GM19463 (cell line): ENCODE measurements around the gene EPB41L3.
"Not testable (repeated sequence)": the region's sequence is repeated elsewhere in the genome, so short reads cannot be mapped to it uniquely, and the experiment has no call there.

Experiments used
- ATAC-seq: cut with Tn5 transposase; IDR thresholded peaks from one replicate; pipeline ENCODE4 v1.9.1; 2021; ENCODE audit warnings: mild to moderate bottlenecking, moderate library complexity; ENCODE audit not compliant: unreplicated experiment

The EPB41L3 gene

DNA sequence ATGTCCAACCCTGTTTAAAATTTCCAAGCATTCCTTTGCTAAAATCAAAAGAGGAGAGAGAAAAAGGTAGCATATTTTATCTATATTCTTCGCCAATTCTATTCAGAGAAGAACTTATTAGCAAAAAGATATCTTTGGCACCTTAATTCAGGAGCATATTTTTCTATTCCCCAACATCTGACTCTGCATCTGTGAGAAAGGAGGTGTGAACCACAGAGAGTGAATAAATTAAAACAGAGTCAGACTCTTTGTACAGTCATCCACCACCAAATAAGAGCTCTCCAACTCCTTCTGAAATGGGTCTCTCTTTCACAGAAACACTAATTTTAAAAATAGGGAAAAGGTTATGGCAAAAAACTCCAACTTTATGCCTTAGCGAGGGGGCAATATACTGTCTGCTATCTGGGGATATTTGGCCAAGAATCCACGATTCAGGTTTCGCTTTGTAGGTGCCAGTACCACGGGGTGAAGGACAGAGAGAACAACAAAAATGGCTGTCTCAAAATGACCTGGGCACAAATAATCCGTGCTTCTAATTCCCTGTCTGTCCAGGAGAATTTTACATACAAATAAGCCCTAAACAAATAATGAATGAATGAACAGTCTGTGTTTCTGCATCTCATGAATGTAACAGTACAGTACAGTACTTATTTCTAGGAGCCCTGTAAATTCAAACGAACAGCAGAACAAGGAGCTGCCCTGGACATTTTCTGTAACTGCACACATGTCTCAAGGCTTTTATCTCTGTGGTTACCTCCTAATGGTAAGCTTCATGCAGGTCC, 43.4 kb downstream of the EPB41L3 start:
- no peak for ATAC-seq

GRCh38 chr18:5498452-5498851, 45.3 kb downstream of the EPB41L3 start:
- no peak for ATAC-seq

DNA sequence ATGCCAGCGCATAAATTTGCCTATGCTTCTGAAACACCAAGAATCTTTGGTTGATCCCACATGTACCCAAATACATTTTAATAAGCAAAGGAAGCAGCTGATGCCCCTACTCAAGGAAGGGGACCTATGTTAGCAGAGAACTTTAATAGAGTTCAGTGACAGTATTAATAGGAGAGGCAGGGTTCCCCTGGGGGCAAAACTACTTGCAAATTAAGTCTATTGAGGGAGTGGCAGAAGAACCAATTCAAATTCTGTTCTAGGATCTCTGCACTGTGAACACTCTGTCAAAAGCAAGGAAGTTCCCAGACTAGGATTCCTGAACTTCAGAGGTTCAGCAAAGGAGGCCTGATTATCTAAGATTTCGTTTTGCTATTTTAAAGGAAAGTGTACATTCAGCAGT, 47.5 kb downstream of the EPB41L3 start:
- no peak for ATAC-seq

- no peak for ATAC-seq
These were observed 52.9 kb downstream of the EPB41L3 start for GRCh38 chr18:5490753-5491480.

GRCh38 chr18:5488844-5489243, 55.0 kb downstream of the EPB41L3 start:
- ATAC-seq = no peak

DNA sequence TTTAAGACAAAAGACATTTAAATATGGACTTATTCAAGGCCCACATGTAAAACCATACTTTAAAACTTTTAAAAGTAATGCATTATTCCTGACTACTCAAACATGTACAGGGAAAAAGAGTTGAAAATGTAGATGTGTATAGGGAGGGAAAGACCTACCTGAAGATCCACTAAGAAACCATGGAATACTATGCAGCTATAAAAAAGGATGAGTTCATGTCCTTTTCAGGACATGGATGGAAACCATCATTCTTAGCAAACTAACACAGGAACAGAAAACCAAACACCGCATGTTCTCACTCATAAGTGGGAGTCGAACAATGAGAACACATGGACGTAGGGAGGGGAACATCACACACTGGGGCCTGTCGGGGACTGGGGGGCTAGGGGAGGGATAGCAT, 55.8 kb downstream of the EPB41L3 start:
- ATAC-seq = not testable (repeated sequence)

DNA sequence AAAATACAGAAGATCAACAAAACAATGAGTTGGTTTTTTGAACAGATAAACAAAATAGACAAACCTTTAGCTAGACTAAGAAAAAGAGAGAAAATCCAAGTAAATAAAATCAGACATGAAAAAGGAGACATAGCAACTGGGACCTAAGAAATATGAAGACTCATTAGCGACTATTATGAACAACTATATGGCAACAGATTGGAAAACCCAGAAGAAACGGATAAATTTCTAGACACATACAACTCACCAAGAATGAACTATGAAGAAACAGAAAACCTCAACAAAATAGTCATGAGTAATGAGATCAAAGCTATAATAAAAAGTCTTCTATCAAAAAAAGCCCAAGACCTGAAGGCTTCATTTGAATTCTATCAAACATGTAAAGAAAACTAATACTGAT, 59.3 kb downstream of the EPB41L3 start:
- no peak for ATAC-seq

GRCh38 chr18:5481621-5482020, 62.2 kb downstream of the EPB41L3 start:
- ATAC-seq = no peak

- ATAC-seq = no peak
These were observed 65.5 kb downstream of the EPB41L3 start for GRCh38 chr18:5478261-5478660.

DNA sequence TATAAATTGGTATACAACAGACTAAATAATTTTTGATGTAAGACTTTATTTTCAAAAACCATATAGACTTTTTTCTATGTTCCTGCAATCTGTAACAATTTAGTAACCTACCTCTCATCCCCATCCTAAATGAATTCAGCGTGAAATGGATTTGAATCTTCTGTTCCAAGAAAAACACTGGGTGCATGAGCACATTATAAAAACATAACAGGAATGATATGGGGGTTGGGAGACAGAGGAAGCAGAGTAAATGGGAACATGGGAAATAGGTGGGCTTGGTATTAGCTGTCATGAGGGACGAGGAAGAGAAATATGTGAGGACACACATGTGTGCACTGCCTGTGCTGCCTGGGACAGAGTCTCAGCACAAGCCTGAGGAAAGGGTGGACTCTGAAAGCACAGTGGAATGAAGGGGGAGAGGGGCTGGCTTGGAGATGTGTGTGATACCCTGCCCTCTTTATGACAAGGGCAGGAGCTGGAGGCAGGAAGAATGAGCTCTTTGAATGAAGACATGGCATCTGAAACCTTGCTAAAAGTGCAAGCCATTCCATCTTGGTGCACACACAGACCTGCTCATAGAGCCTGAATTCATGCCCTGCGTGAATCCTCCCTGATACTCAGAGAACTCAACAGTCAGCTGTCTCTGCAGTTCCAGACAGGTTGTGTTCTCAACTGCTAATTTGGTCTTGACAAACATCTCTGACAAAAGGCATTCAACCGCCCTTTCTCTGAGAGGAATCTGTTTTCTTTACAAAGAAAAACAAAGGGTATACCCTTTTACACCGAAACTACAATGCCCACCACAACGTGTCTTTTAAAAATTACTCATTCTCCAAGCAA, 66.6 kb downstream of the EPB41L3 start:
- ATAC-seq = no peak

- no peak for ATAC-seq
These were observed 68.5 kb downstream of the EPB41L3 start for GRCh38 chr18:5475267-5475666.

GRCh38 chr18:5469340-5469739, 74.5 kb downstream of the EPB41L3 start:
- ATAC-seq = no peak

DNA sequence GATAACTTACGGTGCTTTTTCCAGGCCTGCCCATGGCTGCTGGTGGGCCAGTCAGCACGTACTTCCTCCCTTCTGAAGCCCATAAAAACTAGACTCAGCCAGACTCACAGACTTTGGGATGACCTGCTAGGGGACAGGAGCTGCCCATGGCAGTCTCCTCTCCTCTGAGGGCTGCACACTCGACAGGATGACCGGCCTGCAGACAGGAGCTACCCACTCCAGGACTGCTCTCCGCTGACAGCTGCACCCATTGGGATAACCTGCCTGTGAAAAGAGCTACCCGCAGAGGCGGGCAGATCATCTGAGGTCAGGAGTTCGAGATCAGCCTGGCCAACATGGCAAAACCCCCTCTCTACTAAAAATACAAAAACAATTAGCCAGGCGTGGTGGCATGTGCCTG, 75.4 kb downstream of the EPB41L3 start:
- no peak for ATAC-seq

- no peak for ATAC-seq
These were observed 76.1 kb downstream of the EPB41L3 start for GRCh38 chr18:5467671-5468070.

DNA sequence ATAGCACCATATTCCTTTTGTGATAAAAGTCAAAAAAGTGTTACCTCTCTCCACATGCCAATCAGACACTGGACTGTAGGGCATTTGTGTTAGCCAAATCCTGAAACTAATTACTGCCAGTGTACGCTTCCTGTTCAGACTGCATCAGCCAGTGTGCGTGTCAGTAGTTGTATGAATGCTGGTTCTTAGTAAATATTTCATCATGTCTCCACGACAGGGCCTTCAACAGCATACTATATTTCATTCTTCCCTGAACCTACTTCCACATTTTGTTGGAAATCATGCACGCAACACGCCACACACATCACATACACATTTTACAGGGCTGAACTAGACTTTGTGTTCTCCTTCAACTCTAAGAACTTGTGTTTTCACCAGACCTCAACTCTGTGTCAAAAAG, 77.5 kb downstream of the EPB41L3 start:
- no peak for ATAC-seq

DNA sequence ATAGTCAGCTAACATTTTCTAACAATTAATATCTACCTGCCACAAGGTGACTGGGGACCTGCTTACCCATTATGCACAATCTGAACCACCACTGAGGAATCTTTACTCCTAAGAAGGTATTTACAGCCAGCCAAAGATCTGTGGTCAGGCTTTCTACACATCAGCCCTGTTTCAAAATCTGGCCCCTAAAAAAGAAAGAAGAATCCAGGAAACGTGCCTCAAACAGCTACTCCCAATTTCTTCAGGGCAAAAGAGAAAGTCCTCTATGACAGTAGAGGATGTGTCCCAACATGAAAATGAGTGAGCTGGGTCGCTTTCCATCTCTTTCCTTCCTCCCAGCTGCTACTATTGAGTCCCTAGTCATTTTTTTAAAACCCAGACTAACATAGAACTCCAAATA, 79.5 kb downstream of the EPB41L3 start:
- no peak for ATAC-seq

DNA sequence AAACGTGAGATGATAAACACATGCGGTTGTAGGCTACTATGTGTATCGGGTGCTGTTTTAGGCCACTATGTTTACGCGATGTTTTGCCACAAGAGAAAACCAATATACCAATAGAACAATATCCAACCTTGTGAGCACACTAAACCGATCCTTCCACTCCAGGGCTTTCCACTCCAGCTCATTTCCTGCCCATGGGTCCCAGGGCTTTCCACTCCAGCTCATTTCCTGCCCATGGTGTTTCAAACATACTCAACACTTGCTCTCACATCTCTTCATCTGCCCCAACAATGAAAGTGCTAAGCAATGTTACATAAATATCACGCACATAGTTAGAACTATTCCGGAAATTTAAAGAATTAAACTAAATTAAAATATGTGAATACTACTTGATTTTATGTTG, 80.0 kb downstream of the EPB41L3 start:
- no peak for ATAC-seq

GRCh38 chr18:5463390-5463789, 80.4 kb downstream of the EPB41L3 start:
- ATAC-seq = no peak

DNA sequence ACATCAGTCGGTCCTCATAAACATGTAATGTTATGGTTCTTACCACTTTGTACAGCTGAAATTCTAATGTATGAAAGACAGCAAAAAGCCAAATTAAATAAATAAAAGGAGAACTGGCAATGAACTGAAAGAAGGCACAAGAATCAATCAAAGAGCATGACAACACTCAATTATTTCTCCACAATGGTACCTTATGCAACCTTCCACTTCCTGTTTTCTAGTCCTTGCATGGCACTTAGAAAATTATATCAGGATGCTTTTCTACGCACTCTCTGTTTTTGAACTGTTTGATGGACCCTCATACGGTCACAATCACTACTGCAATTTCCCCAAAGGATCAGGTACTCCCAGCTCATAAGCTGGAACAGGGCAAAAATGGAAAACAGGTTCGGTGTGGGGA, 81.6 kb downstream of the EPB41L3 start:
- no peak for ATAC-seq

DNA sequence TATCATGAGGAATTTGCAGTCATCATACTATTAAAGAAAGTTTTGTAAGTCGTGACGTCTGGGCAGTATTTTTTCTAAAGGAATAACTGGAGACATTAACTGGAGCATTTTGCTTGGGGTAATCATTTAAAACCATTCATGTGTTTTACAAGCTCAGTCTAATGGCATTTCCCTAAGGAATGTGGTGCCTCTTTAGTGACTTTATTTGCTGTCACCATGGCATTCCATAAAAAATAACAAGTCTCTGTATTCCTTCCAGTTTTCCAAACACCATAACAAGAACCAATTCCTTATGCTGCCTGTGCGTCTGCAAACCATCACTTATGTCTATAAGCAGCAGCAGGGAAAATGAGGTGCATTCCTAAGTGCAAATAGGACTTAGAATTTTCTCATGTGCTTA, 82.8 kb downstream of the EPB41L3 start:
- ATAC-seq = no peak

- ATAC-seq = no peak
These were observed 86.3 kb downstream of the EPB41L3 start for GRCh38 chr18:5457462-5457957.
